Activated CD8-positive, alpha-beta memory T cell treated with anti-CD3 and anti-CD28 coated beads, Interleukin-2, amount 50 U/mL, for 1 hour (primary cell): ENCODE results near the gene SPIN2A.
"Not testable (repeated sequence)": the region's sequence is repeated elsewhere in the genome, so short reads cannot be mapped to it uniquely, and the experiment has no call there.

Experiments
- DNase-seq: peaks from one replicate; pipeline ENCODE4 v3.0.0-alpha.2; 2020; ENCODE audit errors: extremely low read depth

SPIN2A gene

GRCh38 chrX:57137073-57137472 lies at the start of gene SPIN2A:
Gene SPIN2A (minus strand): TSS chrX:57137397. CDS start chrX:57136597, 800 bp downstream.
- not testable (repeated sequence) for DNase-seq

- DNase-seq, result no peak
Observed at GRCh38 chrX:57178605-57179004, 41.4 kb upstream of the SPIN2A start.

- no peak for DNase-seq
Observed at GRCh38 chrX:57177070-57177469, 39.9 kb upstream of the SPIN2A start.

GRCh38 chrX:57172544-57172943 lies 35.3 kb upstream of the SPIN2A start:
- no peak for DNase-seq

- no peak for DNase-seq
Observed at GRCh38 chrX:57156397-57157049, 19.3 kb upstream of the SPIN2A start.

- no peak for DNase-seq
Observed at GRCh38 chrX:57155171-57155570, 18.0 kb upstream of the SPIN2A start.

GRCh38 chrX:57152222-57152621 lies 15.0 kb upstream of the SPIN2A start:
- DNase-seq, result not testable (repeated sequence)

GRCh38 chrX:57138674-57139073 lies 1.5 kb upstream of the SPIN2A start:
- no peak for DNase-seq

- no peak for DNase-seq
Observed at GRCh38 chrX:57137501-57137900, 304 bp upstream of the SPIN2A start.

- DNase-seq, result not testable (repeated sequence)
Observed at GRCh38 chrX:57136589-57136988, 608 bp downstream of the SPIN2A start.

GRCh38 chrX:57135287-57135686 lies 1.9 kb downstream of the SPIN2A start:
- DNase-seq, result no peak

- DNase-seq, result no peak
Observed at GRCh38 chrX:57134702-57135101, 2.5 kb downstream of the SPIN2A start.

- DNase-seq, result no peak
Observed at GRCh38 chrX:57133706-57134105, 3.5 kb downstream of the SPIN2A start.

GRCh38 chrX:57133284-57133683 lies 3.9 kb downstream of the SPIN2A start:
- DNase-seq, result not testable (repeated sequence)

GRCh38 chrX:57132046-57132445 lies 5.2 kb downstream of the SPIN2A start:
- DNase-seq, result no peak

- DNase-seq, result no peak
Observed at GRCh38 chrX:57121816-57122215, 15.4 kb downstream of the SPIN2A start.

- peak; percentile 39 for DNase-seq
Observed at GRCh38 chrX:57121162-57121755, 15.9 kb downstream of the SPIN2A start, which contains the start of gene SPIN2B. Gene SPIN2B (minus strand): TSS chrX:57121548.

GRCh38 chrX:57120619-57121161 lies 16.5 kb downstream of the SPIN2A start:
- not testable (repeated sequence) for DNase-seq

GRCh38 chrX:57119416-57119815 lies 17.8 kb downstream of the SPIN2A start:
- DNase-seq, result no peak

GRCh38 chrX:57117566-57117965 lies 19.6 kb downstream of the SPIN2A start:
- not testable (repeated sequence) for DNase-seq

GRCh38 chrX:57104921-57105398 lies 32.2 kb downstream of the SPIN2A start:
- DNase-seq, result no peak

- no peak for DNase-seq
Observed at GRCh38 chrX:57104406-57104805, 32.8 kb downstream of the SPIN2A start.

GRCh38 chrX:57103489-57103888 lies 33.7 kb downstream of the SPIN2A start:
- DNase-seq, result no peak
